NCI-H1436 (cell line): ENCODE results near the gene CEP162.
"Not testable (repeated sequence)": the region's sequence is repeated elsewhere in the genome, so short reads cannot be mapped to it uniquely, and the experiment has no call there.

Experiments used
- DNase-seq: peaks from one replicate; lab custom pipeline; 2025; lab: John Stamatoyannopoulos, UW

Gene CEP162

DNA sequence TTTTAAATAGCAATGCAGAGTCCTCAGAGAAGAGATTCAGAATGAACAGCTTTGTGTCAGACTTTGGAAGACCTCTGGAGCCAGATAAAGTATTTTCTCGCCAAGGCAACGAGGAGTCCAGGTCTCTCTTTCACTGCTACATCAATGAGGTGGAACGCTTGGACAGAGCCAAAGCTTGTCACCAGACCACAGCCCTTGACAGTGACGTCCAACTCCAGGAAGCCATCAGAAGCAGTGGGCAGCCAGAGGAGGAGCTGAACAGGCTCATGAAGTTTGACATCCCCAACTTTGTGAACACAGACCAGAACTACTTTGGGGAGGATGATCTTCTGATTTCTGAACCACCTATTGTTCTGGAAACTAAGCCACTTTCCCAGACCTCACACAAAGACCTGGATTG lies 138.4 kb downstream of the CEP162 start:
- no peak for DNase-seq

DNA sequence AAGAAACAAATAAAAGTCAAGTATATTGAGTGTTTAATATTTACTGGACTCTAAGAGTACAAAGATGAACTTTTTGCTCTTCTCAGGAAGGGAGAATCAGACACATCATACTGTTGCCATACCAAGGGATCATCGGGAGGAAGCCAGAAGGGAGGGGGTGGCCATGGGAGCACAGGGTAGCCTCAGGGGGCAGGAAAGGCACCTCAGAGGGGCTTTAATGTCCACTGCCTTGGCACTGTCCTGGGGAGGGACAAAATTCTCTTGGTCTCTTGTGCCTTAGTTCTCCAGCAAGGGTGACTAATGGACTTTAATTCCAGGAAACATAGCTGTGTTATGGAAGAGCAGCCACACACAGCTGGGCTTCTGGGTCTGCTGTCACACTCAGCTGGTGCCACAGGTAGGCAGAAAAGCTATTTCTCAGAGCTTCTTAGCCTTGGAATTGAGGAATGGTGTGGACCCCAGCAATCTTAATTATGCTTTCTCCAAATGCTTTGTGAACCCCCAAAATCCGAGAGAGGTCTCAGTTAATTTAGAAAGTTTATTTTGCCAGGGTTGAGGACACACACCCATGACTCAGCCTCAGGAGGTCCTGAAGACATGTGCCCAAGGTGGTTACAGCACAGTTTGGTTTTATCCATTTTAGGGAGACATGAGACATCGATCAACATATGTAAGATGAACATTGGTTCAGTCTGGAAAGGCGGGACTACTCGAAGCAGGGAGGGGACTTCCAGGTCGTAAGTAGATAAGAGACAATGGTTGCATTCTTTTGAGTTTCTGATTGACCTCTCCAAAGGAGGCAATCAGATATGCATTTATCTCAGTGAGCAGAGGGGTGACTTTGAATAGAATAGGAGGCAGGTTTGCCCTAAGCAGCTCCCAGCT lies 140.7 kb downstream of the CEP162 start:
- DNase-seq = no peak

DNA sequence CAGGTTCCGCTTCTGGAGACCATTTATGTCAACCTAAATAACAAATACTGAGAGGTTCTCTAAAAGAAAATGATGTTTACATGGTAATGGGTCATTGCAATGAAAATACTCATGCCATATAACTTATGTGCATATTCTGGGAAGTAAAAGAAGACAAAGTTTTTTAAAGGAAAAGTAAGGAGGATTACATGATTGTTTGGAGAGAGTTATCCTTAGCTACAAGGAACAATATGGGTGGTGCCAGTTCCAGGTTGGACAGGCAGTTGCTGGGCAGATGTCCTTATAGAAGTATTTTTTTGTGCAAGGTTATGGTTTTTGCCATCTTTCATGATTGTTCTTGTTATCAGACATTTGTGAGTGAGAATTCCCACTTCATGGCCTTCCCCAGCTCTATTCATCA lies 141.4 kb downstream of the CEP162 start:
- no peak for DNase-seq

DNA sequence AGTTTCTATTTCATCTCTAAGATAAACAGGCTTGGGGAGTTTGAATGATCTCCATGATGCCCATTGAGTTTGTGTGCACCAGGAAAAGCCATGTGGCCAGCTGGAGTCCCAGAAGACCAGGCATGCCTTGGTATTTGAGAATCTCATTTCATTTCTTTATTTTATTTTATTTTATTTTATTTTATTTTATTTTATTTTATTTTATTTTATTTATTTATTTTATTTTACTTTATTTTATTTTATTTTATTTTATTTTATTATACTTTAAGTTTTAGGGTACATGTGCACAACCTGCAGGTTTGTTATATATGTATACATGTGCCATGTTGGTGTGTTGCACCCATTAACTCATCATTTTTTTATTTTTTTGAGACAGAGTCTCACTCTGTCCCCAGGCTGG lies 142.7 kb downstream of the CEP162 start:
- not testable (repeated sequence) for DNase-seq

DNA sequence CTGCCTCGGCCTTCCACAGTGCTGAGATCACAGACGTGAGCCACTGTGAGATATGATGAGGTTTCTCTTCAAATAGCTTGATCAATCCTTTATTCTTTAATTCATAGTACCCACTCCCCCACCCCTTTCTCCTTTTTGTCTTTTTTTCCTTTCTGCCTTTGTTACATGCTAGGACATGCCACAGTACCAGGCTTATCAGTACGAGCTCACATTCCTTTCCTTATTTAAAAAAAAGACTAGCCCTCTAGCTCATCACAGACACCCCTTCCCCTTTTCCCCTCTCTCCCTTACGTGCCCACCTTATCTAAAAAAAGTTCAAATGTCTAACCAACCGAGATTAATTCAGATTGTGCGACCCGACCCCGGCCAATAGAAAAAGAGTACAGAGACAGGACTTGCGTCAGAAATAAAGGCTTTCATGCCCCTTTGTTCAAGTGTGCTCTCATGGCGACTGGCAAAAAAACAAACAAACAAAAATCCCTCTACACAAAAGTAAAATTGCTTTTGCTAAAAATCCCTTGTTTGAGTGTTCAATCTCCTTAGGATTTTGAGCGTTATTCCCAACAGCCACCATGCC lies 144.7 kb downstream of the CEP162 start:
- peak; percentile 47 for DNase-seq

DNA sequence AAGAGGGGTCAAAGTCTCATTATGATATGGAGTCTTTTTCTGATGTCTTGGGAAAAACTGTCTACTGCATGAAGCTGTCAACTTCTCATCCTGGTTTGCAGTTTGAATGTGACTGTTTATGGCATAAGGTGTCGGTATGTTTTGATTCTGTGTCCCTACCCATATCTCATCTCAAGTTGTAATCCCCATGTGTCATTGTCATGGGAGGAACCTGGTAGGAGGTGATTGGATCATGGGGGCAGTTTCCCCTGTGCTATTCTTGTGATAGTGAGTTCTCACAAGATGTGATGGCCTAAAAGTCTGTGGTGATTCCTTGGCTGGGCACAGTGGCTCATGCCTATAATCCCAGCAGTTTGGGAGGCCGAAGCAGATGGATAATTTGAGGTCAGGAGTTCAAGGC lies 146.2 kb downstream of the CEP162 start:
- no peak for DNase-seq

DNA sequence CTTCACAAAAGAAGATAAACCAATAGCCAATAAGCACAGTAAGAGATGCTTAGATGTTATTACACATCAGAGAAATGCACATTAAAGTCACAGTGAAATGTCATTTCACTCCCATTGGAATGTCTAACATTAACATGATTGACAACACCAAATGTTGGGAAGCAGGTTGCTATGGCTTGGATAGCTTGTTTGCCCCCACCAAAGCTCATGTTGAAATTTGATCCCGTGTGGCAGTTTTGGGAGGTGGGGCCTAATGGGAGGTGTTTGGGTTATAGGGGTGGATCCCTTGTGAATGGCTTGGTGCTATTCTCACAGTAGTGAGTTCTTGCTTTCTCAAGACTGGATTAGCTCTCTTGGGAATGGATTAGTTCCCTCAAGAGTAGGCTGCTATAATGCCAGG lies 149.1 kb downstream of the CEP162 start:
- no peak for DNase-seq

DNA sequence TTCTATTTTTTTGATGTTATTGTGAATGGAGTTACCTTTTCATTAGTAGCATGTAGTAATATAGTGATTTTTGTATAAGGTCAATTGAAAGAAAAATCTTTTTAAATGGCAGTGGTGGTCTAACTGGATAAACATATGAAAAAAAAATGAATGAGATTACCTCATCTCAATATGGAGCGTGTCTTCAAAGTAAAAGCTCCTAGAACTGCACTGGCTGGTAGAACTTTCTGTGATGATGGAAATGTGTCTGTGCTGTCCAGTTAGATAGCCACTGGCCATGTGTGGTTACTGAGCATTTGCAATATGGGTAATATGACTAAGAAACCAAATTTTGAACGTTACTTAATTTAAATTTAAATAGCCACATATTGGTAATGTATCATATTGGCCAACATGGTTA lies 149.8 kb downstream of the CEP162 start:
- DNase-seq = no peak

DNA sequence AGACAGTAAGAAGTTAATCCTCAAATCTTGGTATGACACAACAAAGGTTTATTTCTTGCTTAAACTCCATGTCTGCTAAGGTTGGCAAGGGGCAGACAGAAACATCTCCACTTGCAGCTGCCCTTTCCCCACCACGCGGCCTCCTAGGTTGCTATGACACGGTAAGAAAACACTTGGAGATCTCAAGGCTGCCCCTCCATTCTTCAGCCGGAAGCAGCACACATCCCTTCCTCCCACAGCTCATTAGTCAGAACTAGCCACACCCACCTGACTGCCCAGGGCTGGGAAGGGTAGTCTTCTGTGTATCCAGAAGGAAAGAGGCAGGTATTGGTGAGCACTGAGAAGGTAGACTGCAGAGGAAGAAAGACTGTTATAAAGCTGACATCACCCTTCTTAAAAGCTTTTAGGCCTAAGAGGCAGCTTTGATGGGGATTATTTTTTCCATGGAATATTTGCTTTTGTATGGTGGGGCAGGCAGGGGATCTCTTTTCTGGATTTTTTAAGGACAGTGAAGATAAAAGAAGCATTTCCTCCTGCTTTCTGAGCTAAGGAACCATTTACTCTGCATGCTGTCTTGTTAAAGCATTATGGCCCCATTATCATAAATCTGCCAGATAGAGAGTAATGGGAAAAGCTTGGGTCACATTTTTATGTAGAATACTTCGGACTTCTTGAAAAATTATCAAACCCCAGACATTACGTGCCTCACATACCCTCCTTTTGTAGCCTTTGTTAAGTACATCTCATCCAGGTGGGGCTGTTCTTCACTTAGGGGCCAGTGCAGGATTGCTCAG lies 152.3 kb downstream of the CEP162 start:
- DNase-seq = no peak
